GM12892 (cell line): ENCODE measurements around the gene TNC.

ENCODE experiments used
- POLR2A ChIP-seq: IDR thresholded peaks from 2 replicates; pipeline ENCODE4 v1.6.1; 2011; ENCODE audit warnings: low read depth, low read length, control low read depth
- POLR2AphosphoS5 ChIP-seq: IDR thresholded peaks from 2 replicates; pipeline ENCODE4 v1.6.1; 2011; ENCODE audit warnings: low read depth, low read length, control low read depth

DNA sequence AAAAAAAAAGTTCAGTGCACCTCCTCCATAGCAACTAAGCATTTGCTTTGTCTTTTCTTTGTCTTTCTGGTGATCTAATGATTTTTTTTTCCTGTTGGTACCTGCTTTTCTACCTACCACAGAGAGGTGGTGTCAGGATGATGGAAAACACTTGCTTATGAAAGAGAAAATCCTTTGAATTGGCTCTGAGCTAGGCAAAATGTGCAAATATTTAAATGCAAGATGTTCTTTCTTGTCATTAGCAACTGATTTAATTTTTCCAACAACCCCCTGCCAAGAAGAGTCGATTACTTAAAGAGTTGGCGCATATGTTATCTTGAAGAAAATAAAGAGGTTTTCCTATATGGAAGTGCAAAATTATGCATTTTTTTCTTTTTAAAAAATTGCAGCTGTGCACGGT lies 37.7 kb downstream of the TNC start:
- TF ChIP-seq POLR2A = no peak
- TF ChIP-seq POLR2AphosphoS5 = no peak
